RWPE2 (cell line): Measurements from ENCODE around the gene IRAG1.

Source experiments
- ATAC-seq: fragments of 200-7000 bp; cut with Tn5 transposase; 3 replicates; pipeline ENCODE4 v1.9.1; 2021; ENCODE audit warnings: low read depth
- DNase-seq: peaks from one replicate; pipeline ENCODE4 v3.0.0-alpha.2; 2020; ENCODE audit warnings: low spot score
- H3K27ac ChIP-seq: fragments of 450-650 bp; 2 replicates; pipeline ENCODE4 v1.5.1; 2017; ENCODE audit warnings: mild to moderate bottlenecking; ENCODE audit not compliant: poor library complexity, severe bottlenecking
- H3K27me3 ChIP-seq: fragments of 250-450 bp; sonication (Bioruptor Pico); 2 replicates; pipeline ENCODE4 v1.5.1; 2021; ENCODE audit warnings: mild to moderate bottlenecking, moderate library complexity; ENCODE audit not compliant: insufficient read depth, poor library complexity, severe bottlenecking
- H3K36me3 ChIP-seq: fragments of 250-450 bp; sonication (Bioruptor Pico); 2 replicates; pipeline ENCODE4 v1.5.1; 2020; ENCODE audit warnings: low read depth, mild to moderate bottlenecking, moderate library complexity
- H3K4me1 ChIP-seq: fragments of 250-450 bp; sonication (Bioruptor Pico); 2 replicates; pipeline ENCODE4 v1.5.1; 2021; ENCODE audit warnings: mild to moderate bottlenecking, moderate library complexity; ENCODE audit not compliant: insufficient read depth, poor library complexity, severe bottlenecking
- H3K4me3 ChIP-seq: fragments of 250-450 bp; sonication (Bioruptor Pico); 2 replicates; pipeline ENCODE4 v1.5.1; 2021; ENCODE audit warnings: mild to moderate bottlenecking, moderate library complexity; ENCODE audit not compliant: severe bottlenecking
- H3K9me3 ChIP-seq: fragments of 250-450 bp; sonication (Bioruptor Pico); 2 replicates; pipeline ENCODE4 v1.5.1; 2021; ENCODE audit warnings: mild to moderate bottlenecking, moderate library complexity; ENCODE audit not compliant: severe bottlenecking
- TF ChIP-seq, protein P1 (sequence below): fragments of 450-650 bp; IDR thresholded peaks from one replicate; pipeline ENCODE4 v1.5.1; 2017; ENCODE audit warnings: mild to moderate bottlenecking, moderate library complexity; ENCODE audit not compliant: poor library complexity, severe bottlenecking

IRAG1 gene

GRCh38 chr11:10731064-10731680 is 37.6 kb upstream of the IRAG1 start:
- Histone ChIP-seq H3K27me3 (no peaks in the 10 kb centered on the region), H3K36me3 (no peaks in the 10 kb centered on the region), H3K4me1 (peaks cover 3% of the 10 kb centered on the region), H3K4me3 (no peak overlapping the region), H3K9me3 (no peaks in the 10 kb centered on the region), H3K27ac (no peak overlapping the region)
- DNase-seq, result no peak
- ATAC-seq, result no peak
- TF ChIP-seq, protein P1, sequence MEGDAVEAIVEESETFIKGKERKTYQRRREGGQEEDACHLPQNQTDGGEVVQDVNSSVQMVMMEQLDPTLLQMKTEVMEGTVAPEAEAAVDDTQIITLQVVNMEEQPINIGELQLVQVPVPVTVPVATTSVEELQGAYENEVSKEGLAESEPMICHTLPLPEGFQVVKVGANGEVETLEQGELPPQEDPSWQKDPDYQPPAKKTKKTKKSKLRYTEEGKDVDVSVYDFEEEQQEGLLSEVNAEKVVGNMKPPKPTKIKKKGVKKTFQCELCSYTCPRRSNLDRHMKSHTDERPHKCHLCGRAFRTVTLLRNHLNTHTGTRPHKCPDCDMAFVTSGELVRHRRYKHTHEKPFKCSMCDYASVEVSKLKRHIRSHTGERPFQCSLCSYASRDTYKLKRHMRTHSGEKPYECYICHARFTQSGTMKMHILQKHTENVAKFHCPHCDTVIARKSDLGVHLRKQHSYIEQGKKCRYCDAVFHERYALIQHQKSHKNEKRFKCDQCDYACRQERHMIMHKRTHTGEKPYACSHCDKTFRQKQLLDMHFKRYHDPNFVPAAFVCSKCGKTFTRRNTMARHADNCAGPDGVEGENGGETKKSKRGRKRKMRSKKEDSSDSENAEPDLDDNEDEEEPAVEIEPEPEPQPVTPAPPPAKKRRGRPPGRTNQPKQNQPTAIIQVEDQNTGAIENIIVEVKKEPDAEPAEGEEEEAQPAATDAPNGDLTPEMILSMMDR, result no peak

- no peak for ATAC-seq
- Histone ChIP-seq H3K27me3 (no peaks in the 10 kb centered on the region), H3K9me3 (no peaks in the 10 kb centered on the region), H3K27ac (no peak overlapping the region), H3K4me1 (peaks cover 4% of the 10 kb centered on the region), H3K4me3 (no peak overlapping the region), H3K36me3 (no peaks in the 10 kb centered on the region)
- no peak for DNase-seq
- TF ChIP-seq, protein P1, result no peak
These were observed 36.6 kb upstream of the IRAG1 start for GRCh38 chr11:10730151-10730550.

- no peaks in the 10 kb centered on the region for H3K9me3 ChIP-seq
- H3K4me1 ChIP-seq, result peaks cover 4% of the 10 kb centered on the region
- ATAC-seq (no peak), DNase-seq (no peak)
- H3K4me3 ChIP-seq, result no peak overlapping the region
- no peak overlapping the region for H3K27ac ChIP-seq
- H3K36me3 ChIP-seq, result no peaks in the 10 kb centered on the region
- no peaks in the 10 kb centered on the region for H3K27me3 ChIP-seq
- TF ChIP-seq, protein P1, result no peak
These were observed 35.4 kb upstream of the IRAG1 start for GRCh38 chr11:10728789-10729472.

- peaks cover 4% of the 10 kb centered on the region for H3K4me1 ChIP-seq
- DNase-seq (no peak), ATAC-seq (no peak)
- no peaks in the 10 kb centered on the region for H3K36me3 ChIP-seq
- no peak overlapping the region for H3K4me3 ChIP-seq
- H3K27me3 ChIP-seq, result no peaks in the 10 kb centered on the region
- no peaks in the 10 kb centered on the region for H3K9me3 ChIP-seq
- H3K27ac ChIP-seq, result no peak overlapping the region
- TF ChIP-seq, protein P1, result no peak
These were observed 34.6 kb upstream of the IRAG1 start for GRCh38 chr11:10728154-10728553.
